GM12865 (cell line): ENCODE measurements around the gene PIGU.

Experiments used
- DNase-seq: peaks from one replicate; pipeline ENCODE4 v3.0.0; 2010; ENCODE audit warnings: low read depth
- H3K4me3 ChIP-seq: 2 replicates; pipeline ENCODE4 v1.5.1; 2011; ENCODE audit warnings: mild to moderate bottlenecking, low read depth, low read length, control low read depth
- CTCF ChIP-seq: IDR thresholded peaks from 2 replicates; pipeline ENCODE4 v1.5.1; 2011; ENCODE audit warnings: low read length, control low read depth, low read depth, inconsistent platforms; ENCODE audit not compliant: insufficient read depth; ENCODE audit errors: missing control alignments

Gene PIGU

DNA sequence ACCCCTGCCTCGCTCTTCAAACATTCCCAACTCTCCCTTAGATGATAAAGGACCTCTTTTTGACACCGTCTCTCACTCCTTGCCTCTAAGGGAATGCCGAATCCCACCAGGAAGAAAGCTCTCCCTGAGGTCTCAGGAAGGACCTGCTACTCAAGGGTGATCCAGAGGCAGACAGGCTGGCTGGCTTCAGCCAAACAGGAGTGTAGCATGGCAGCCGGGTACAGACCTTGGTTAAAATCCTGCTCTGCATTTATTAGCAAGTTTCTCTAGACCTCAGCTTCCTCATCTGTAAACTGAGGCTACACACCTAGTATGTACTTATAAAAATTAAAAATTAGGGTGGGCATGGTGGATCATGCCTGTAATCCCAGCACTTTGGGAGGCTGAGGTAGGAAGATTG, 101.1 kb downstream of the PIGU start:
- H3K4me3 ChIP-seq = no peak overlapping the region
- no peak for DNase-seq
- TF ChIP-seq CTCF = no peak

- no peak overlapping the region for H3K4me3 ChIP-seq
- no peak for TF ChIP-seq CTCF
- no peak for DNase-seq
Measured at GRCh38 chr20:34575271-34575670, 101.6 kb downstream of the PIGU start.

GRCh38 chr20:34574861-34575260, 102.0 kb downstream of the PIGU start:
- no peak for DNase-seq
- no peak overlapping the region for H3K4me3 ChIP-seq
- TF ChIP-seq CTCF = no peak

GRCh38 chr20:34574426-34574825, 102.5 kb downstream of the PIGU start:
- no peak overlapping the region for H3K4me3 ChIP-seq
- no peak for TF ChIP-seq CTCF
- DNase-seq = no peak

DNA sequence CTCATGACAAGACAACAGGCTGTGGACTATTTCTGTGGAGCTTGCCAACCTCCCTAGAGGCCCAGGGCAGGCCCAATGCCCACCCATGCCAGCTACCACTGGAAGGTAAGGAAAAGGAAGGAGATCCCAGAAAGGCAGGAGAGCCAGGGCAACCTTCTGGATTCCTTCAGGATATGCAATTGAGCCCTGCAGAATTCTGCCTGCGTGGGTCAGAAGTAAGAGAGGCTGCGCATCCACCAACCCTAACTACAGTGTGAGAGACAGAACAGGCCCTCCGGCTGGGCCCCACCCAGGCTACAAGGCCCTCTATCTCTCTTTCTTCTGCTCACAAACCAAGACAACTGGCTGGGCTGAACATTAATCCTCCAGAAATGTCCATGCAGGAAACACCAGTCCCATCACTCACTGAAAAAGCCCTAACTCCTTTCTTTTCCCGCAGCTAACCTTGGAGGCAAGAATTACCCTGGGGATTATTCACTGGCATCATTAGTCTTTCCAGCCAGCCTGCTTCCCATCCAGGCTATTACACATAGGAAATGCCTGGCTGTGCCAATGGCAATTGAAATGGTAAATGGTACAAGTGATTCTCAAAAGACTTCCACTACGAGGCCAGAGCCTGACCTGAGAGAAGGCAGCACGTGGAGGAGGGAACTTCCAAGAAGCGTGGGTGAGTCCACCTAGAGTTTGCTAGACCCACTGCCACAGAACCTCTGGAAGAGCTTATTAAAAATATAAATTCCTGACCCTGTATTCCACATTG, 103.2 kb downstream of the PIGU start:
- DNase-seq = no peak
- TF ChIP-seq CTCF = no peak
- no peak overlapping the region for H3K4me3 ChIP-seq

GRCh38 chr20:34571753-34572152, 105.1 kb downstream of the PIGU start:
- no peak for TF ChIP-seq CTCF
- H3K4me3 ChIP-seq = no peak overlapping the region
- no peak for DNase-seq

DNA sequence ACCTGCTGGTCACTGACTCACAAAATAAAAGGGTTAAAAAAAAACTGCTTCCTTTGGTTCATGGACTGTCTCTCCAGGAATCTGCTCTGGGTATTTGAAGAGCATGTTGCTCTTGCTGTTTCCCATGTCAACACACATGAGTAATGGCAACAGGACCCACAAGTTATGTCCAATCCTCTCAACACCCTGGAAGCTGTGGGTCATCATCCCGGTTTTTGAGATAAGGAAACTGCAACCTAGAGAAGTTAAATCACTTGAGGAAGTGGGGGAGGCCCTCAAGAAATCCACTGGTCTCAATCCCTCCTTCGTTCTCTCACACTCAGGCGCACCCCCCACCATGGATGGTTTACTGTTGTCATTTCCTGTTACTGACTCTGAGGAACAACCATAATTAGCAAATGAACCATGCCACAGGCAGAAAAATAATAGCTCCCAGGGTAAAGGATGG, 106.0 kb downstream of the PIGU start:
- DNase-seq = no peak
- H3K4me3 ChIP-seq = no peak overlapping the region
- no peak for TF ChIP-seq CTCF
